Measurements from ENCODE around the gene FILIP1L. TPM values are rescaled to one million over a fixed set of nuclear protein-coding genes. Genes with fewer than 3 reads are reported as not detected.

The FILIP1L gene
- total and polyA plus RNA-seq, 2 donors = 75.1 to 103 TPM

- DNase-seq (ENCODE audit: extremely low spot score) = no peak
- no peak overlapping the region for H3K27ac ChIP-seq (ENCODE audit: low read depth)
- H3K4me1 ChIP-seq (ENCODE audit: insufficient read depth) = no peaks in the 10 kb centered on the region
- no peak overlapping the region for H3K4me3 ChIP-seq (ENCODE audit: low read depth, low read length)
- H3K36me3 ChIP-seq (ENCODE audit: insufficient read depth) = no peaks in the 10 kb centered on the region
- 94% methylated on average over 7 of the region's 7 CpGs for WGBS
Observed at GRCh38 chr3:99961756-99962515, 152.4 kb downstream of the FILIP1L start.

DNA sequence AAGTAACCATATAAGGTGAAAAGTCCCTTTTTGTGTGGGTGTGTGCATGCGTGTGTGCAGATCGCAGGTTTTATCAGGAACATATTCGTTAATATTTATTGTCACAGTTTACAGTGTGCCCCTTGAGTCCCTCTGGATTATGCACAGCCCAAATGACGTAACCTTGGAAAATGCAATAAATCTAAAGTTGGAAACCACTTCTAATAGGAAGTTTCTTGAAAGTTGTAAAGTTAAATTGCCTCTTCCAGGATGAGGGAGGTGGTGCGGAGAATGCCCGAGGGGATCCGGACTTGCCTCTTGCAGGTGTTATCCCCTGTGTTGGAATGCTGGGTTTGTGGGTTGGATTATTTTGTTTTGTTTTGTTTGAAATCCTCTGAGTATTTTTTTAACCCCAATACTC, 153.4 kb downstream of the FILIP1L start:
- peak; percentile 47 for DNase-seq (ENCODE audit: extremely low spot score)
- Histone ChIP-seq H3K36me3 (ENCODE audit: insufficient read depth) (no peaks in the 10 kb centered on the region), H3K27ac (ENCODE audit: low read depth) (no peak overlapping the region), H3K4me3 (ENCODE audit: low read depth, low read length) (no peak overlapping the region), H3K4me1 (ENCODE audit: insufficient read depth) (no peaks in the 10 kb centered on the region)
- WGBS = 25% methylated on average over 7 of the region's 7 CpGs

DNA sequence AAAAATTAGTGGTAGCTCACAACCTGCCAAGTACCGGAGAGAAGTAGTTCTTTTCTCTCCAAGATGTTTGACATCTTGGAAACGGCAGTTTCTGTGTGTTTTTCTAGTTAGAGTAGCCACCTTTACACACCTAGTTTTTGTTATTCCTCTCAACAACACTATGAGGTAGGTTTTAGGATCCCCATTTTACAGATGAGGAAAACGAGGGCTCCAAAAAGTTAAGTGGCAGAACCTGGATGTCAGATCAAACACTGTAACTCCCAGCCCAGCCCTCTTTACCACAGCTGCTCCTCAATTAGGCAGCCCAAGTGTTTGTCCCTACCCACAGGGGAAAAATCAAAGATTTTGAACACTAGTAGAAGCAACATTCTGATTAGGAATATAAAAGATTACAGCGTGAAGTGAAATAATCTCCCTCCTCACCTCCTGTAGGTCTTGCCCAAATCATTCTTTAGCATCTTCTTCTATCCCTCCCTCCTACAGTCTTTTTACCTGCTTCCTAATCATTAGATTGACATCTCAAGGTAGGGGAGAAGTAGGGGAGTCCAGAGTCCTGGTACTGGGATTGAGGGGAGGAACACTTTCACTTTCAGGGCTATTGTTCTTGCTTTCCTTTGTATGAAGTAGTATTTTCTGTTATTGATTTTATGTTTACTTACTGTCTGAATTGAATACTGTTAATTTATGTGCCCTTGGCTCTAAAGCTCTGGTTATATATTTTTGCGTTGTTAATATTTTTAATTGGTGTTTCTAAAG, 154.0 kb downstream of the FILIP1L start:
- Histone ChIP-seq H3K27ac (ENCODE audit: low read depth) (peak overlapping the region; percentile 79), H3K36me3 (ENCODE audit: insufficient read depth) (no peaks in the 10 kb centered on the region), H3K4me1 (ENCODE audit: insufficient read depth) (no peaks in the 10 kb centered on the region), H3K4me3 (ENCODE audit: low read depth, low read length) (no peak overlapping the region)
- DNase-seq (ENCODE audit: extremely low spot score) = no peak
- WGBS = 54% methylated on average over 5 of the region's 5 CpGs

DNA sequence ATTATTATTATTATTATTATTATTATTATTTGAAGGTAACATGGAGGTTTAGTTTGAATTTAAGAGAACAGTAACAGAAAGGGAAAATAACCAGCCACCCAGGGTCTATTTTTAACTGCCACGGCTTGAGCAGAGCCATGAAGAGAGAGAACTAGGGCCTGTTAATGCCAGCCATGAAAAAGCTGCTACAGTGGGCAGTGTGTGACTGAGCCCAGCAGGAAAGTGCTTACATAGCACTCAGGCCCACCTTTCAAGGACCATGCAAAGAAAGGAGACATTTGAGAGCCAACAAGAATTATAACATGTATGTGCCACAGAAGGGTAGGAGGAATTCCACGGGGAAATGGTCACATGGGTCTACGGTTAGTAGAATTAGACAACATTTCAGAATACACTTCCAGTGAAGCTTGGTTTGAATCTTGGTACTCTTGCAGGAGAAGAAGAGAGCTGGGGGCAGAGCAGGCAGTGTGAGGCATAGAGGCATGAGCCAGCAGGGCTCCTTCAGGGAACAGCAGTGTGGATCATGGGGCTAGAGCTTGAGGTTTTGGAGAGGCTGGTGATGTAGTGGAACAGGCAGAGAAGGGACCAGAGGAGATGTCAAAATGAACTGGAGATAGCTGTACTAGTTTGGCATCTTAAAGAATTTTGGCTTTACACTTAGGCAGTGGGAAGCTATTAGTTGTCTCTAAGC, 155.9 kb downstream of the FILIP1L start:
- WGBS = 68% methylated on average over 3 of the region's 3 CpGs
- H3K4me1 ChIP-seq (ENCODE audit: insufficient read depth) = no peaks in the 10 kb centered on the region
- no peak for DNase-seq (ENCODE audit: extremely low spot score)
- H3K27ac ChIP-seq (ENCODE audit: low read depth) = no peak overlapping the region
- H3K36me3 ChIP-seq (ENCODE audit: insufficient read depth) = no peaks in the 10 kb centered on the region
- H3K4me3 ChIP-seq (ENCODE audit: low read depth, low read length) = no peak overlapping the region

- no peaks in the 10 kb centered on the region for H3K36me3 ChIP-seq (ENCODE audit: insufficient read depth)
- H3K4me1 ChIP-seq (ENCODE audit: insufficient read depth) = no peaks in the 10 kb centered on the region
- 69% methylated on average over 4 of the region's 4 CpGs for WGBS
- H3K4me3 ChIP-seq (ENCODE audit: low read depth, low read length) = no peak overlapping the region
- no peak overlapping the region for H3K27ac ChIP-seq (ENCODE audit: low read depth)
- no peak for DNase-seq (ENCODE audit: extremely low spot score)
Observed at GRCh38 chr3:99957151-99957796, 157.0 kb downstream of the FILIP1L start.

DNA sequence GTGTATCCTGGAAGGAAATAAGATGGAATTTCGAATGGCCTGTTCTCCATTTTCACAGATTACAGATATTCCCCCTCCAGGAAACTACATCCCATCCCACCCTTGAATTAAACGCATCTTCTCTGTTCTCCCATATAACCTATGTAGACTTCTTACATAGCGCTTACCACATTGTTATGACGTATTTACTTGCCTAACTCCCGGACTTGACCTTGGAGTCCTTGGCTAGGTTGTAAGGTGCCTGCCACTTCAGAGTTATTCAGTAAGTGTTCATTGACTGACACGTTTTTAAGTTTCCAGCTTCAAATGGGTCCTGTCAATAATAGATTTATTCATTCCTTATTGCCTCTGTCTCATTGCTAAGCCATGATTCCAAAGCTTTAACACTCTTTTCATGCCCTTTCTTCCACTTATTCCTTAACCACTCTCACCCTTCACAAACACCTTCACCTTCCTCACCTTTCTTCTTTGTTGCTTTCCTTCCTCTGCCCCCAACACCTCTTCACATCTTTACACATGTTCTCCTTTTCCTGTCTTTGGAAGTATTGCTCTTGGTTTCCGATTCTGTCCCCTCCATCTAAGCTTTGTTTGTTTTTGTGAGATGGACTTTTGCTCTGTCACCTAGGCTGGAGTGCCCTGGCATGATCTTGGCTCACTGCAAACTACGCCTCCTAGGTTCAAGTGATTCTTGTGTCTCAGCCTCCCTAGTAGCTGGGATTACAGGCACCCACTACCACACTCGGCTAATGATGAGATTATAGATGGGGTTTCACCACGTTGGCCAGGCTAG, 158.3 kb downstream of the FILIP1L start:
- DNase-seq (ENCODE audit: extremely low spot score) = no peak
- H3K27ac ChIP-seq (ENCODE audit: low read depth) = no peak overlapping the region
- H3K4me1 ChIP-seq (ENCODE audit: insufficient read depth) = no peaks in the 10 kb centered on the region
- 94% methylated on average over 10 of the region's 10 CpGs for WGBS
- H3K36me3 ChIP-seq (ENCODE audit: insufficient read depth) = no peaks in the 10 kb centered on the region
- H3K4me3 ChIP-seq (ENCODE audit: low read depth, low read length) = no peak overlapping the region

GRCh38 chr3:99954914-99955644, 159.2 kb downstream of the FILIP1L start:
- H3K4me3 ChIP-seq (ENCODE audit: low read depth, low read length) = no peak overlapping the region
- H3K4me1 ChIP-seq (ENCODE audit: insufficient read depth) = no peaks in the 10 kb centered on the region
- WGBS = 81% methylated on average over 4 of the region's 4 CpGs
- H3K27ac ChIP-seq (ENCODE audit: low read depth) = no peak overlapping the region
- no peak for DNase-seq (ENCODE audit: extremely low spot score)
- H3K36me3 ChIP-seq (ENCODE audit: insufficient read depth) = no peaks in the 10 kb centered on the region

- no peaks in the 10 kb centered on the region for H3K4me1 ChIP-seq (ENCODE audit: insufficient read depth)
- no peaks in the 10 kb centered on the region for H3K36me3 ChIP-seq (ENCODE audit: insufficient read depth)
- DNase-seq (ENCODE audit: extremely low spot score) = no peak
- H3K4me3 ChIP-seq (ENCODE audit: low read depth, low read length) = no peak overlapping the region
- H3K27ac ChIP-seq (ENCODE audit: low read depth) = no peak overlapping the region
Observed at GRCh38 chr3:99953596-99953995, 160.7 kb downstream of the FILIP1L start.

DNA sequence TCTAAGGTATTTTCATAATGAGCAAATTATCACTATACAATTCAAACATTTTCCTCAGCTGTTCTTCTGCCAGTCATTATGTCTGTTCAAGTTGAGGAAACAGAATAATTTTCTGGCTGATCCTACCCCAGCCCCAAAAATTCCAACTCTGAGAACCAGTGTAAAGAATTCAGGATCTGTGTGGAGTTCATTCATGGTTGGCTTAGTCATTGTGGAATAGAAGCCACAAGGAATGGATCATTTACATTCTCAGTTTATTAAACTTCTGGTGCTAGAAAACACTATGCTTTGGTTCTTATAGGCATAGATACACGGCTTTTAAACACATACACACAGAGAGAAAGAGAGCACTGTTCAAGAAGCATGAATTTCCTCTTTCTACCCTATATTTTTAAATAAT, 162.0 kb downstream of the FILIP1L start:
- H3K4me1 ChIP-seq (ENCODE audit: insufficient read depth) = no peaks in the 10 kb centered on the region
- H3K4me3 ChIP-seq (ENCODE audit: low read depth, low read length) = no peak overlapping the region
- H3K36me3 ChIP-seq (ENCODE audit: insufficient read depth) = no peaks in the 10 kb centered on the region
- WGBS = 69% methylated on average over 1 of the region's 1 CpG
- no peak for DNase-seq (ENCODE audit: extremely low spot score)
- no peak overlapping the region for H3K27ac ChIP-seq (ENCODE audit: low read depth)

DNA sequence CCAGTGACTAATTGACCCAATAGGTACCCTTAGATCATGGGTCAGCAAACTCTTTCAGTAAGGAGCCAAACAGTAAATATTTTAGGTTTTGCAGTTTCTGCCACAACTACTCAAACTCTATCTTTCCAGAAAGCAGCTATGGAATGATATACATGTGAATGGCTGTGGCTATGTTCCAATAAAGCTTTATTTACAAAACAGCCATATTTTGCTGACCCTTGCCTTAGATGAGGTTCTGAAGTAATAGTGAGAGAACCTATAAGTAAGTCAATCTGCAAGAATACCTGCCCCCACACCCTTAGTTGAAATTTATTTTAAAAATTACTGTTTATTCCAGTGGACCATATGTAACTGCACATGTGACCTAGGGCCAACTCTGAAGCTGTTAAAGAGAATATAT, 162.6 kb downstream of the FILIP1L start:
- Histone ChIP-seq H3K27ac (ENCODE audit: low read depth) (no peak overlapping the region), H3K36me3 (ENCODE audit: insufficient read depth) (no peaks in the 10 kb centered on the region), H3K4me1 (ENCODE audit: insufficient read depth) (no peaks in the 10 kb centered on the region), H3K4me3 (ENCODE audit: low read depth, low read length) (no peak overlapping the region)
- DNase-seq (ENCODE audit: extremely low spot score) = no peak

DNA sequence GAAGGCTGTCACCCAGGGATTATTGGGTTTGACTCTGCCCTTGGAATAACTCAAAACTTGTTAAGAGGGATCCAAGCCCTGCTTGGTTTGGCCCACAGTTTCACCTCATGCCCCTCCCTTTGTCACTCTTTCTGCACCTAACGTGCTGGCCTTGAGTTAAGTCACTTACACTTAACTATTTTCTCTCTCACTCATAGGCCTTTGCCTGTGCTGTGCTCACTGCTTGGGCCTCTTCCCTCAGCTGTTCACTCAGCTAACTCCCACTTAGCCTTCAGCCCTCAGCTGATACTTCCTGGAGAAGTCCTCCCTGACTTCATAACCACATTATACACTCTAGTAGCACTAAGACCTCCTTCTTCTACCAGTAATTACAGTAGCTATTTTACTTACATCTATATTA, 163.4 kb downstream of the FILIP1L start:
- H3K36me3 ChIP-seq (ENCODE audit: insufficient read depth) = no peaks in the 10 kb centered on the region
- H3K4me3 ChIP-seq (ENCODE audit: low read depth, low read length) = no peak overlapping the region
- no peak for DNase-seq (ENCODE audit: extremely low spot score)
- 52% methylated on average over 1 of the region's 1 CpG for whole genome bisulfite sequencing
- no peaks in the 10 kb centered on the region for H3K4me1 ChIP-seq (ENCODE audit: insufficient read depth)
- no peak overlapping the region for H3K27ac ChIP-seq (ENCODE audit: low read depth)

GRCh38 chr3:99949956-99950670, 164.2 kb downstream of the FILIP1L start:
- Histone ChIP-seq H3K4me1 (ENCODE audit: insufficient read depth) (no peaks in the 10 kb centered on the region), H3K36me3 (ENCODE audit: insufficient read depth) (no peaks in the 10 kb centered on the region), H3K27ac (ENCODE audit: low read depth) (no peak overlapping the region), H3K4me3 (ENCODE audit: low read depth, low read length) (no peak overlapping the region)
- DNase-seq (ENCODE audit: extremely low spot score) = no peak
- WGBS = 90% methylated on average over 5 of the region's 5 CpGs

Data from urinary bladder (tissue), 4 donors.